Ovary (tissue), 9 donors: ENCODE data around the gene SEMA4D. TPM values are rescaled to one million over a fixed set of nuclear protein-coding genes. Genes with fewer than 3 reads are reported as not detected.

Experiments used
- DNase-seq, 5 donors: peaks; one replicate each; pipeline ENCODE4 v3.0.0-alpha.2; 2019 to 2020
- H3K27ac ChIP-seq, 2 donors: fragments of 200-600 bp; one replicate each; pipeline versions ENCODE4 v1.5.1 to v1.8.0; 2019 to 2022
- H3K27me3 ChIP-seq: fragments of 200-600 bp; one replicate; pipeline ENCODE4 v1.8.0; 2022
- H3K36me3 ChIP-seq: fragments of 200-600 bp; sonication (generic); one replicate; pipeline ENCODE4 v1.5.1; 2019
- H3K4me1 ChIP-seq: one replicate; pipeline ENCODE4 v1.8.1; 2013; ENCODE audit warnings: mild to moderate bottlenecking, moderate library complexity; ENCODE audit not compliant: insufficient read depth
- H3K4me3 ChIP-seq: fragments of 200-600 bp; sonication (generic); one replicate; pipeline ENCODE4 v1.5.1; 2017
- H3K9me3 ChIP-seq, 2 donors: fragments of 200-600 bp in 1 of 2; sonication (generic) in 1 of 2; one replicate each; pipeline versions ENCODE4 v1.5.1 to v1.8.1; 2013 to 2019; ENCODE audit warnings: mild to moderate bottlenecking in 1 of 2, moderate library complexity in 1 of 2
- EP300 ChIP-seq: sonication (generic); formaldehyde crosslinking; IDR thresholded peaks from one replicate; pipeline ENCODE4 v1.6.1; 2017; ENCODE audit warnings: antibody characterized with exemption
- POLR2A ChIP-seq: fragments of 450-650 bp; IDR thresholded peaks from one replicate; pipeline ENCODE4 v1.6.1; 2017; ENCODE audit warnings: antibody characterized with exemption, mild to moderate bottlenecking, moderate library complexity
- WGBS, 3 donors: extraction: QIAGEN DNeasy Blood & Tissue Kit in 1 of 3; methylation state at CpG; one replicate each; pipeline versions ENCODE4 v1.1.5 to v1.1.7; 2013 to 2017; 5-methylcytosine and 5-hydroxymethylcytosine counted together
- intact Hi-C, 4 donors: fragments of 100-400 bp; cut with DNase I; formaldehyde crosslinking; loops; one replicate each; pipeline versions ENCODE4 v1.11.0 to v1.15.1; 2022 to 2023
- polyA plus RNA-seq, 2 donors: library from polyadenylated mRNA; stranded (reverse); fragments of 200-250 nt in 1 of 2; fragments of 350-450 nt in 1 of 2; fragmentation: Illumina TruSeq in 1 of 2; extraction: RNeasy Lipid Tissue Mini Kit (QIAGEN cat#74804) in 1 of 2; gene quantifications; one replicate each; pipeline ENCODE4 v1.2.3, GENCODE V29; 2013 to 2014
- total RNA-seq, 7 donors: library from RNA; depleted of rRNA in 2 of 7; stranded (reverse); fragments of >200 nt in 2 of 7; fragmentation: NEBNext Ultra II Directional in 3 of 7; extraction: Animal tissue kit (Norgen Biotek cat#: 25700) in 3 of 7; gene quantifications; one replicate each; pipeline versions ENCODE4 v1.1.0 to v1.2.4, GENCODE V29; 2016 to 2023
- TF ChIP-seq, protein P1 (sequence below), 3 donors: fragments of 450-650 bp in 2 of 3; fragments of 200-600 bp in 1 of 3; IDR thresholded peaks; one replicate each; pipeline versions ENCODE4 v1.5.1 to v1.8.0; 2016 to 2022; ENCODE audit warnings: antibody characterized with exemption in 3 of 3, mild to moderate bottlenecking in 1 of 3
- donor health status: DM: no; HTN: no; CAD: no; lungs with moderate emphysema.
- donor health status: DM: no; HTN: no; CAD: no.
- donor health status: Bipolar disorder and iron deficiency.
- donor health status: DM: yes; HTN: yes; CAD: no.
- donor health status: DM: no; HTN: no; CAD: no.
- donor health status: DM: yes; HTN: yes; CAD: no.

The SEMA4D gene
- total and polyA plus RNA-seq, 9 donors = 6.0 to 27.2 (median 16.7) TPM

DNA sequence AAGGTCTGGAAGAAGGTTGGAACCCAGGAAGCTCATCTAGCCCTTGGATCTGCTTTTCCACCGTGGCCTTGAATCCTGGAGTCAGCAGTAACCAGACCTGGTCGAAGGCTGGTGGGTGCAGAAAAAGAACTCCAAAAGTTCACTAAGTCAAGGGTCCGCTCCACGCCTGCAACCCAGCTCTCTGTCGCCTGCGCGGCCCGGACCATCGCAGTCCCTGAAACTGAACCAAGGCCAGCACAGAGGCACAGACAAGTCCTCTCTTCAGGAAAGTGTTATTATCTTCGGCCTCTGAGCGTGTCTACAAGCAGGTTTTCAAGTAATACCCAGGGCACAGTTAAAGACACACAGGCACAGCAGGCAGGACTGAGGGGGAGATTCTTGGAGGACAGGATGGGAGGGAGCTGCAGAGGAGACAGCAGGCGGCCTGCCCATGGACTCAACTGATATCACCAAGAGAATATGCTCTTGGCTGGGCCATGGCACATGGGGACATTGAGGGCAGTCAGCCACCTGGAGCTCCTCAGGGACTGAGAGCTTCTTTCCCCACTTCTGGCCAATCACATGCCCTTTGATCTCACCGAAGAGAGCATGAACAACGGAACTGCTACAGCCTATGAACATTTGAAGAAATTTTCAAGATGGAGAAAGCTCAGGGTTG is 45.8 kb upstream of the SEMA4D start:
- no peak for TF ChIP-seq POLR2A
- Histone ChIP-seq H3K27ac (no peak overlapping the region), H3K4me1 (no peaks in the 10 kb centered on the region), H3K36me3 (no peaks in the 10 kb centered on the region), H3K9me3 (no peaks in the 10 kb centered on the region), H3K4me3 (no peak overlapping the region), H3K27me3 (no peaks in the 10 kb centered on the region)
- DNase-seq = no peak
- intact Hi-C loops = loop anchor here in 1 of 4 donors (10.0 kb wide), 1 partner anchor 219 kb away; no protein-coding TSS in a partner anchor
- 81 to 88% (median 86%) methylated on average over 14 of the region's 14 CpGs for WGBS, 3 donors

GRCh38 chr9:89543111-89543510 is 45.2 kb upstream of the SEMA4D start:
- no peaks in the 10 kb centered on the region for H3K4me1 ChIP-seq
- H3K36me3 ChIP-seq = no peaks in the 10 kb centered on the region
- no peak overlapping the region for H3K4me3 ChIP-seq
- H3K9me3 ChIP-seq = no peaks in the 10 kb centered on the region
- H3K27me3 ChIP-seq = no peaks in the 10 kb centered on the region
- DNase-seq = no peak
- TF ChIP-seq, protein P1, sequence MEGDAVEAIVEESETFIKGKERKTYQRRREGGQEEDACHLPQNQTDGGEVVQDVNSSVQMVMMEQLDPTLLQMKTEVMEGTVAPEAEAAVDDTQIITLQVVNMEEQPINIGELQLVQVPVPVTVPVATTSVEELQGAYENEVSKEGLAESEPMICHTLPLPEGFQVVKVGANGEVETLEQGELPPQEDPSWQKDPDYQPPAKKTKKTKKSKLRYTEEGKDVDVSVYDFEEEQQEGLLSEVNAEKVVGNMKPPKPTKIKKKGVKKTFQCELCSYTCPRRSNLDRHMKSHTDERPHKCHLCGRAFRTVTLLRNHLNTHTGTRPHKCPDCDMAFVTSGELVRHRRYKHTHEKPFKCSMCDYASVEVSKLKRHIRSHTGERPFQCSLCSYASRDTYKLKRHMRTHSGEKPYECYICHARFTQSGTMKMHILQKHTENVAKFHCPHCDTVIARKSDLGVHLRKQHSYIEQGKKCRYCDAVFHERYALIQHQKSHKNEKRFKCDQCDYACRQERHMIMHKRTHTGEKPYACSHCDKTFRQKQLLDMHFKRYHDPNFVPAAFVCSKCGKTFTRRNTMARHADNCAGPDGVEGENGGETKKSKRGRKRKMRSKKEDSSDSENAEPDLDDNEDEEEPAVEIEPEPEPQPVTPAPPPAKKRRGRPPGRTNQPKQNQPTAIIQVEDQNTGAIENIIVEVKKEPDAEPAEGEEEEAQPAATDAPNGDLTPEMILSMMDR (IDR thresholded peaks at IDR 0.05) = no peak
- no peak for TF ChIP-seq POLR2A
- no peak for TF ChIP-seq EP300
- H3K27ac ChIP-seq = no peak overlapping the region
- WGBS, 3 donors = 36 to 60% (median 54%) methylated on average over 9 of the region's 9 CpGs
- intact Hi-C loops = loop anchor here in 1 of 4 donors (10.0 kb wide), 1 partner anchor 218 kb away; no protein-coding TSS in a partner anchor

GRCh38 chr9:89542401-89543021 is 44.6 kb upstream of the SEMA4D start:
- H3K36me3 ChIP-seq = no peaks in the 10 kb centered on the region
- H3K27ac ChIP-seq = no peak overlapping the region
- WGBS, 3 donors = 67 to 72% (median 72%) methylated on average over 11 of the region's 11 CpGs
- H3K4me1 ChIP-seq = no peaks in the 10 kb centered on the region
- TF ChIP-seq EP300 = no peak
- TF ChIP-seq POLR2A = no peak
- TF ChIP-seq, protein P1 (IDR thresholded peaks at IDR 0.05) = no peak
- intact Hi-C loops = loop anchor here in 1 of 4 donors (10.0 kb wide), 1 partner anchor 218 kb away; no protein-coding TSS in a partner anchor
- H3K4me3 ChIP-seq = no peak overlapping the region
- H3K9me3 ChIP-seq = no peaks in the 10 kb centered on the region
- no peak for DNase-seq
- no peaks in the 10 kb centered on the region for H3K27me3 ChIP-seq

DNA sequence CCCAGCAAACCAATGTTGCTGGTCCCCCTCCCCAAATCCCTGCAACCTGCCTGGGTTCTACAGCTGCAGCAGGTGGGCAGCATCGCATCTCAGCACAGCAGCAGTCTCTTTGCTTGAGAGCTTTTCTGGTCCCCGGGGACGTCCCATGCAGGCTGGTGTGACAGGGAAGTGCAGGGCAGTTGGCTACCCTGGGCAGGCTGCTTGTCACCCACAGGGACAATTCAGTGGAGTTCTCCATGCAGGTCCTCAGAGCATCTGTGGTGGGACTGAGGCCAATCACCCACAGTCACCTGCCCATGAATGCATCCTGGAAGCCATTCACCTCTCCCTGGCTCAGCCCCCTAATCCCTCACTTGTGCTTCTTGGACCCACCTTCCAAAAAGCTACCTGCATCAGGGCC is 43.9 kb upstream of the SEMA4D start:
- H3K36me3 ChIP-seq = no peaks in the 10 kb centered on the region
- no peaks in the 10 kb centered on the region for H3K9me3 ChIP-seq
- H3K27ac ChIP-seq = no peak overlapping the region
- DNase-seq = no peak
- no peaks in the 10 kb centered on the region for H3K27me3 ChIP-seq
- TF ChIP-seq, protein P1 (IDR thresholded peaks at IDR 0.05) = no peak
- TF ChIP-seq EP300 (no peak), POLR2A (no peak)
- intact Hi-C loops = loop anchor here in 1 of 4 donors (10.0 kb wide), 1 partner anchor 217 kb away; no protein-coding TSS in a partner anchor
- no peak overlapping the region for H3K4me3 ChIP-seq
- H3K4me1 ChIP-seq = no peaks in the 10 kb centered on the region
- 77 to 92% (median 79%) methylated on average over 3 of the region's 3 CpGs for WGBS, 3 donors

DNA sequence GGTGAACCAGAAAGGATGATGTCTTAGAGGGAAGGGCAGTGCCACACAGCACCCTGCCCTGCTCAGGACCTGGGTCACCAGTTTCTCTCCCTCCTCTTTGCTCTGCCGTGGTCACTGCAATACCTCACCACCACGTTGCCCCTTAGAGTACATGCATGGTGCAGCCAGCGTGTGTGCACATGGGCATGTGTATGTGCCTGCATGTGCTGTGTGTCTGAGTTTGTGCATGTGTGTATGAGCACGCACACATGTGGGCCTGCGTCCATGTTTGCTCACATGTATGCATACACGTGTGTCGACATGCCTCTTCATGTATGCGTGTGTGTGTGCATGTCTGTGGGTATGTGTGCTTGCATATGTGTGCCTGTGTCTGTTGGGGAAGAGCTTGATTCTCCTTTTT is 41.5 kb upstream of the SEMA4D start:
- H3K9me3 ChIP-seq = no peaks in the 10 kb centered on the region
- intact Hi-C loops = no loop called here
- 90 to 93% (median 91%) methylated on average over 8 of the region's 8 CpGs for WGBS, 3 donors
- no peak overlapping the region for H3K4me3 ChIP-seq
- H3K27ac ChIP-seq = no peak overlapping the region
- H3K4me1 ChIP-seq = no peaks in the 10 kb centered on the region
- no peaks in the 10 kb centered on the region for H3K27me3 ChIP-seq
- no peak for DNase-seq
- H3K36me3 ChIP-seq = no peaks in the 10 kb centered on the region
- no peak for TF ChIP-seq POLR2A
- no peak for TF ChIP-seq EP300
- TF ChIP-seq, protein P1 (IDR thresholded peaks at IDR 0.05) = no peak
